ENCODE results near the gene BRIX1.
"Not testable (repeated sequence)": the region's sequence is repeated elsewhere in the genome, so short reads cannot be mapped to it uniquely, and the experiment has no call there.

Gene BRIX1

GRCh38 chr5:34970552-34970951 lies 55.0 kb downstream of the BRIX1 start:
- no peak for DNase-seq

- DNase-seq: not testable (repeated sequence)
Observed at GRCh38 chr5:34971655-34972054, 56.1 kb downstream of the BRIX1 start.

All from NCI-H510A treated with DMSO at 0.1 percent for 48 hours (cell line).